ENCODE data around the gene ZIC4.

DNA sequence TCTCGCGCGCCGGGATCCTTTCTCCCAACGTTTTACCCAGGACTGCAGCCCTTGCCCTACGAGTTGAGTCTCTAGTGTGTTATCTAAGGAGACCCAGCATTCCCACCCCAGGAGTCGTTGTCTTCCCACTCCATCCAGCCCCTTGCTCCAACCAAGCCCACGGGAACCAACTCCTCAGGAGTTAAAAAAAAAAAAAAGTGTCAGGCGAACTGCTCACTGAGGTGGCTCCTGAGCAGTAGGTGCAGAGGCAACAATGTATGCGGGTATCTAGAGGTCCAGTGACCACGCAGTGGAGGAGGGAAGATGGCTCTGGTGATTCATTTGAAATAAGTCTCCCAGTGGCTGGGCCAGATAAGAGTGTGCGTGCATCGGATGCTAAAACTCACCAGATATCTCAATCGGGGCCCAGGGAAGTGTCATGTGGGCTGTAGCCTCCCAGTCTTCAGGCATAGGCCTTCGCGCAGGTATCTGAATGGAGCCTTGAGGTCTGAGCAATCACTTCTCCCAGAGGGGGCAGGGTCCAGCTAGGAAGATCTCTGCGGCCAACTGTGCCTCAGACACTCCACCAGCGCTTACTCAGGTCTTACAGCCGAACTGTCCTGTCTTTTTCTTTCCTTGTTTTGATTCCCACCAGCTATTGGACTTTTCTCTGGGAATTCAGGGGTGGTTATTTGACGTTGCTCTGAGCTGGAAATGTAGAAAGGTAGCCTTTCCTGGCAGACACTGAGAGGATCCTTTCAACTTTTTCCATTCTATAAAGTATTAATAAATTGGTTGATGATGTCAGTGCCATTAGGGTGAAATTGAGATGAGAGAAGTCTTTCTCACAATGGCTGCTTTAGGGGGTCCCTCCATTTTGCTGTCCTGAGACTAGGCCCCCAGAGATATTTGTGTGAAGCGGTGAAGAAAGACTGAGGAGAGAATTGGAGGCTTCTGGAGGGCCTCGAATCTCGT, 21.0 kb downstream of the ZIC4 start:
- TF ChIP-seq, protein P1, sequence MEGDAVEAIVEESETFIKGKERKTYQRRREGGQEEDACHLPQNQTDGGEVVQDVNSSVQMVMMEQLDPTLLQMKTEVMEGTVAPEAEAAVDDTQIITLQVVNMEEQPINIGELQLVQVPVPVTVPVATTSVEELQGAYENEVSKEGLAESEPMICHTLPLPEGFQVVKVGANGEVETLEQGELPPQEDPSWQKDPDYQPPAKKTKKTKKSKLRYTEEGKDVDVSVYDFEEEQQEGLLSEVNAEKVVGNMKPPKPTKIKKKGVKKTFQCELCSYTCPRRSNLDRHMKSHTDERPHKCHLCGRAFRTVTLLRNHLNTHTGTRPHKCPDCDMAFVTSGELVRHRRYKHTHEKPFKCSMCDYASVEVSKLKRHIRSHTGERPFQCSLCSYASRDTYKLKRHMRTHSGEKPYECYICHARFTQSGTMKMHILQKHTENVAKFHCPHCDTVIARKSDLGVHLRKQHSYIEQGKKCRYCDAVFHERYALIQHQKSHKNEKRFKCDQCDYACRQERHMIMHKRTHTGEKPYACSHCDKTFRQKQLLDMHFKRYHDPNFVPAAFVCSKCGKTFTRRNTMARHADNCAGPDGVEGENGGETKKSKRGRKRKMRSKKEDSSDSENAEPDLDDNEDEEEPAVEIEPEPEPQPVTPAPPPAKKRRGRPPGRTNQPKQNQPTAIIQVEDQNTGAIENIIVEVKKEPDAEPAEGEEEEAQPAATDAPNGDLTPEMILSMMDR (IDR thresholded peaks at IDR 0.05): no peak
- TF ChIP-seq EP300 (IDR thresholded peaks at IDR 0.05) (no peak), POLR2AphosphoS5 (IDR thresholded peaks at IDR 0.05) (no peak)

Data from sigmoid colon (tissue), 4 donors.